H1 (cell line): ENCODE data around the gene PWP2. TPM values are rescaled to one million over a fixed set of nuclear protein-coding genes. Genes with fewer than 3 reads are reported as not detected.

ENCODE experiments used
- FOSL1 ChIP-seq: IDR thresholded peaks from 2 replicates; pipeline ENCODE4 v1.6.1; 2011; ENCODE audit warnings: mild to moderate bottlenecking, low read depth, low read length, moderate library complexity; ENCODE audit not compliant: insufficient read depth
- HDAC6 ChIP-seq: IDR thresholded peaks from one replicate; pipeline ENCODE4 v1.7.1; 2012; ENCODE audit warnings: low read depth, mild to moderate bottlenecking, inconsistent platforms, low read length, moderate library complexity
- MAX ChIP-seq: IDR thresholded peaks from 2 replicates; pipeline ENCODE4 v1.6.1; 2012; ENCODE audit warnings: inconsistent platforms
- RBBP5 ChIP-seq: IDR thresholded peaks from 2 replicates; pipeline ENCODE4 v1.7.1; 2012; ENCODE audit warnings: low read depth, mild to moderate bottlenecking, inconsistent platforms, low read length, moderate library complexity, borderline replicate concordance
- RNF2 ChIP-seq: fragments of 200-900, 300-1000 bp; sonication (generic); IDR thresholded peaks from 2 replicates; pipeline ENCODE4 v1.7.1; 2016; ENCODE audit warnings: borderline replicate concordance, low read depth, mild to moderate bottlenecking, antibody characterized with exemption, low read length; ENCODE audit not compliant: poor library complexity, severe bottlenecking; ENCODE audit errors: missing control alignments
- SAP30 ChIP-seq: fragments of 300-600 bp; sonication (generic); IDR thresholded peaks from 2 replicates; pipeline ENCODE4 v1.7.1; 2012; ENCODE audit warnings: low read length, moderate library complexity, mild to moderate bottlenecking, inconsistent platforms; ENCODE audit not compliant: insufficient read depth, insufficient replicate concordance
- SP1 ChIP-seq: IDR thresholded peaks from 2 replicates; pipeline ENCODE4 v1.6.1; 2011; ENCODE audit warnings: low read depth, low read length
- SP2 ChIP-seq: IDR thresholded peaks from 2 replicates; pipeline ENCODE4 v1.6.1; 2012; ENCODE audit warnings: mild to moderate bottlenecking, low read length, inconsistent platforms
- TAF1 ChIP-seq: IDR thresholded peaks from 2 replicates; pipeline ENCODE4 v1.6.1; 2011; ENCODE audit warnings: mild to moderate bottlenecking, low read depth, low read length
- TBP ChIP-seq: IDR thresholded peaks from 2 replicates; pipeline ENCODE4 v1.6.1; 2011; ENCODE audit warnings: low read depth, low read length, improper control_type of control experiment
- TEAD4 ChIP-seq: IDR thresholded peaks from 2 replicates; pipeline ENCODE4 v1.6.1; 2012; ENCODE audit warnings: low read depth, low read length, inconsistent platforms, mixed read lengths
- polyA plus RNA-seq, 7 experiments: library from polyadenylated mRNA; depleted of rRNA in 3 of 7; stranded (reverse) in 5 of 7; unstranded in 2 of 7; fragments of >200 nt in 5 of 7; fragments of 200-250 nt in 2 of 7; gene quantifications; 1 replicate in 5 of 7; 2 replicates in 1 of 7; 4 replicates in 1 of 7; pipeline versions ENCODE4 v1.2.1 to v1.2.3, GENCODE V29; 2011 to 2013; ENCODE audit warnings: missing spikeins in 2 of 7, mixed read lengths in 2 of 7
- total RNA-seq: library from RNA; stranded (reverse); fragmentation: NEBNext Ultra II Directional; extraction: Animal tissue kit (Norgen Biotek cat#: 25700); gene quantifications from 2 replicates; pipeline ENCODE4 v1.2.1, GENCODE V29; 2021
- TF ChIP-seq, protein P1 (sequence below): fragments of 300-600 bp; sonication (generic); IDR thresholded peaks from 2 replicates; pipeline ENCODE4 v1.7.1; 2012; ENCODE audit warnings: low read length, moderate library complexity, mild to moderate bottlenecking, inconsistent platforms; ENCODE audit not compliant: insufficient replicate concordance

Gene PWP2
- total and polyA plus RNA-seq, 2 of the 8 experiments (the other 6 are each of a cell fraction or from before 2014, with no cell fraction given) = 4.4 to 6.7 TPM

GRCh38 chr21:44092211-44092610 is 15.0 kb upstream of the PWP2 start (continued):
- TF ChIP-seq, protein P1, sequence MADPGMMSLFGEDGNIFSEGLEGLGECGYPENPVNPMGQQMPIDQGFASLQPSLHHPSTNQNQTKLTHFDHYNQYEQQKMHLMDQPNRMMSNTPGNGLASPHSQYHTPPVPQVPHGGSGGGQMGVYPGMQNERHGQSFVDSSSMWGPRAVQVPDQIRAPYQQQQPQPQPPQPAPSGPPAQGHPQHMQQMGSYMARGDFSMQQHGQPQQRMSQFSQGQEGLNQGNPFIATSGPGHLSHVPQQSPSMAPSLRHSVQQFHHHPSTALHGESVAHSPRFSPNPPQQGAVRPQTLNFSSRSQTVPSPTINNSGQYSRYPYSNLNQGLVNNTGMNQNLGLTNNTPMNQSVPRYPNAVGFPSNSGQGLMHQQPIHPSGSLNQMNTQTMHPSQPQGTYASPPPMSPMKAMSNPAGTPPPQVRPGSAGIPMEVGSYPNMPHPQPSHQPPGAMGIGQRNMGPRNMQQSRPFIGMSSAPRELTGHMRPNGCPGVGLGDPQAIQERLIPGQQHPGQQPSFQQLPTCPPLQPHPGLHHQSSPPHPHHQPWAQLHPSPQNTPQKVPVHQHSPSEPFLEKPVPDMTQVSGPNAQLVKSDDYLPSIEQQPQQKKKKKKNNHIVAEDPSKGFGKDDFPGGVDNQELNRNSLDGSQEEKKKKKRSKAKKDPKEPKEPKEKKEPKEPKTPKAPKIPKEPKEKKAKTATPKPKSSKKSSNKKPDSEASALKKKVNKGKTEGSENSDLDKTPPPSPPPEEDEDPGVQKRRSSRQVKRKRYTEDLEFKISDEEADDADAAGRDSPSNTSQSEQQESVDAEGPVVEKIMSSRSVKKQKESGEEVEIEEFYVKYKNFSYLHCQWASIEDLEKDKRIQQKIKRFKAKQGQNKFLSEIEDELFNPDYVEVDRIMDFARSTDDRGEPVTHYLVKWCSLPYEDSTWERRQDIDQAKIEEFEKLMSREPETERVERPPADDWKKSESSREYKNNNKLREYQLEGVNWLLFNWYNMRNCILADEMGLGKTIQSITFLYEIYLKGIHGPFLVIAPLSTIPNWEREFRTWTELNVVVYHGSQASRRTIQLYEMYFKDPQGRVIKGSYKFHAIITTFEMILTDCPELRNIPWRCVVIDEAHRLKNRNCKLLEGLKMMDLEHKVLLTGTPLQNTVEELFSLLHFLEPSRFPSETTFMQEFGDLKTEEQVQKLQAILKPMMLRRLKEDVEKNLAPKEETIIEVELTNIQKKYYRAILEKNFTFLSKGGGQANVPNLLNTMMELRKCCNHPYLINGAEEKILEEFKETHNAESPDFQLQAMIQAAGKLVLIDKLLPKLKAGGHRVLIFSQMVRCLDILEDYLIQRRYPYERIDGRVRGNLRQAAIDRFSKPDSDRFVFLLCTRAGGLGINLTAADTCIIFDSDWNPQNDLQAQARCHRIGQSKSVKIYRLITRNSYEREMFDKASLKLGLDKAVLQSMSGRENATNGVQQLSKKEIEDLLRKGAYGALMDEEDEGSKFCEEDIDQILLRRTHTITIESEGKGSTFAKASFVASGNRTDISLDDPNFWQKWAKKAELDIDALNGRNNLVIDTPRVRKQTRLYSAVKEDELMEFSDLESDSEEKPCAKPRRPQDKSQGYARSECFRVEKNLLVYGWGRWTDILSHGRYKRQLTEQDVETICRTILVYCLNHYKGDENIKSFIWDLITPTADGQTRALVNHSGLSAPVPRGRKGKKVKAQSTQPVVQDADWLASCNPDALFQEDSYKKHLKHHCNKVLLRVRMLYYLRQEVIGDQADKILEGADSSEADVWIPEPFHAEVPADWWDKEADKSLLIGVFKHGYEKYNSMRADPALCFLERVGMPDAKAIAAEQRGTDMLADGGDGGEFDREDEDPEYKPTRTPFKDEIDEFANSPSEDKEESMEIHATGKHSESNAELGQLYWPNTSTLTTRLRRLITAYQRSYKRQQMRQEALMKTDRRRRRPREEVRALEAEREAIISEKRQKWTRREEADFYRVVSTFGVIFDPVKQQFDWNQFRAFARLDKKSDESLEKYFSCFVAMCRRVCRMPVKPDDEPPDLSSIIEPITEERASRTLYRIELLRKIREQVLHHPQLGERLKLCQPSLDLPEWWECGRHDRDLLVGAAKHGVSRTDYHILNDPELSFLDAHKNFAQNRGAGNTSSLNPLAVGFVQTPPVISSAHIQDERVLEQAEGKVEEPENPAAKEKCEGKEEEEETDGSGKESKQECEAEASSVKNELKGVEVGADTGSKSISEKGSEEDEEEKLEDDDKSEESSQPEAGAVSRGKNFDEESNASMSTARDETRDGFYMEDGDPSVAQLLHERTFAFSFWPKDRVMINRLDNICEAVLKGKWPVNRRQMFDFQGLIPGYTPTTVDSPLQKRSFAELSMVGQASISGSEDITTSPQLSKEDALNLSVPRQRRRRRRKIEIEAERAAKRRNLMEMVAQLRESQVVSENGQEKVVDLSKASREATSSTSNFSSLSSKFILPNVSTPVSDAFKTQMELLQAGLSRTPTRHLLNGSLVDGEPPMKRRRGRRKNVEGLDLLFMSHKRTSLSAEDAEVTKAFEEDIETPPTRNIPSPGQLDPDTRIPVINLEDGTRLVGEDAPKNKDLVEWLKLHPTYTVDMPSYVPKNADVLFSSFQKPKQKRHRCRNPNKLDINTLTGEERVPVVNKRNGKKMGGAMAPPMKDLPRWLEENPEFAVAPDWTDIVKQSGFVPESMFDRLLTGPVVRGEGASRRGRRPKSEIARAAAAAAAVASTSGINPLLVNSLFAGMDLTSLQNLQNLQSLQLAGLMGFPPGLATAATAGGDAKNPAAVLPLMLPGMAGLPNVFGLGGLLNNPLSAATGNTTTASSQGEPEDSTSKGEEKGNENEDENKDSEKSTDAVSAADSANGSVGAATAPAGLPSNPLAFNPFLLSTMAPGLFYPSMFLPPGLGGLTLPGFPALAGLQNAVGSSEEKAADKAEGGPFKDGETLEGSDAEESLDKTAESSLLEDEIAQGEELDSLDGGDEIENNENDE = no peak
- no peak for TF ChIP-seq SP2
- no peak for TF ChIP-seq TBP
- no peak for TF ChIP-seq HDAC6
- TF ChIP-seq FOSL1 = no peak
- no peak for TF ChIP-seq TAF1
- TF ChIP-seq RBBP5 = no peak
- no peak for TF ChIP-seq MAX
- no peak for TF ChIP-seq SP1
- no peak for TF ChIP-seq SAP30
- TF ChIP-seq TEAD4 = no peak
- no peak for TF ChIP-seq RNF2
- TF ChIP-seq, all 59 proteins: peak for 0
